GM18502 (cell line): ENCODE results near the gene CAPN5.

ENCODE experiments used
- ATAC-seq: cut with Tn5 transposase; IDR thresholded peaks from one replicate; pipeline ENCODE4 v1.9.1; 2021; ENCODE audit warnings: mild to moderate bottlenecking; ENCODE audit not compliant: unreplicated experiment, poor library complexity

The CAPN5 gene

DNA sequence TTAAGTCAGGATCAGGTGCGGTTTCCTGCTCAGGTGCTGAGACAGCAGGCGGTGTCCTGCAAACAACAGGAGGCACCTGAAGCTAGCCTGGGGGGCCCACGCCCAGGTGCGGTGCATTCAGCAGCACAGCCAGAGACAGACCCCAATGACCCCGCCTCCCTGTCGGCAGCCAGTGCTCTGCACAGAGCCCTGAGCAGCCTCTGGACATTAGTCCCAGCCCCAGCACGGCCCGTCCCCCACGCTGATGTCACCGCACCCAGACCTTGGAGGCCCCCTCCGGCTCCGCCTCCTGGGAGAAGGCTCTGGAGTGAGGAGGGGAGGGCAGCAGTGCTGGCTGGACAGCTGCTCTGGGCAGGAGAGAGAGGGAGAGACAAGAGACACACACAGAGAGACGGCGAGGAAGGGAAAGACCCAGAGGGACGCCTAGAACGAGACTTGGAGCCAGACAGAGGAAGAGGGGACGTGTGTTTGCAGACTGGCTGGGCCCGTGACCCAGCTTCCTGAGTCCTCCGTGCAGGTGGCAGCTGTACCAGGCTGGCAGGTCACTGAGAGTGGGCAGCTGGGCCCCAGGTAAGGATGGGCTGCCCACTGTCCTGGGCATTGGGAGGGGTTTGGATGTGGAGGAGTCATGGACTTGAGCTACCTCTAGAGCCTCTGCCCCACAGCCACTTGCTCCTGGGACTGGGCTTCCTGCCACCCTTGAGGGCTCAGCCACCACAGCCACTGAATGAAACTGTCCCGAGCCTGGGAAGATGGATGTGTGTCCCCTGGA, 61.3 kb downstream of the CAPN5 start, which contains the start of gene MYO7A:
TSS of gene MYO7A (plus strand) at position 327 of the 772 bp plus-strand sequence. CDS start 2,389 bp downstream, outside the sequence.
- ATAC-seq: no peak

GRCh38 chr11:77129069-77129841, 62.5 kb downstream of the CAPN5 start:
- no peak for ATAC-seq

DNA sequence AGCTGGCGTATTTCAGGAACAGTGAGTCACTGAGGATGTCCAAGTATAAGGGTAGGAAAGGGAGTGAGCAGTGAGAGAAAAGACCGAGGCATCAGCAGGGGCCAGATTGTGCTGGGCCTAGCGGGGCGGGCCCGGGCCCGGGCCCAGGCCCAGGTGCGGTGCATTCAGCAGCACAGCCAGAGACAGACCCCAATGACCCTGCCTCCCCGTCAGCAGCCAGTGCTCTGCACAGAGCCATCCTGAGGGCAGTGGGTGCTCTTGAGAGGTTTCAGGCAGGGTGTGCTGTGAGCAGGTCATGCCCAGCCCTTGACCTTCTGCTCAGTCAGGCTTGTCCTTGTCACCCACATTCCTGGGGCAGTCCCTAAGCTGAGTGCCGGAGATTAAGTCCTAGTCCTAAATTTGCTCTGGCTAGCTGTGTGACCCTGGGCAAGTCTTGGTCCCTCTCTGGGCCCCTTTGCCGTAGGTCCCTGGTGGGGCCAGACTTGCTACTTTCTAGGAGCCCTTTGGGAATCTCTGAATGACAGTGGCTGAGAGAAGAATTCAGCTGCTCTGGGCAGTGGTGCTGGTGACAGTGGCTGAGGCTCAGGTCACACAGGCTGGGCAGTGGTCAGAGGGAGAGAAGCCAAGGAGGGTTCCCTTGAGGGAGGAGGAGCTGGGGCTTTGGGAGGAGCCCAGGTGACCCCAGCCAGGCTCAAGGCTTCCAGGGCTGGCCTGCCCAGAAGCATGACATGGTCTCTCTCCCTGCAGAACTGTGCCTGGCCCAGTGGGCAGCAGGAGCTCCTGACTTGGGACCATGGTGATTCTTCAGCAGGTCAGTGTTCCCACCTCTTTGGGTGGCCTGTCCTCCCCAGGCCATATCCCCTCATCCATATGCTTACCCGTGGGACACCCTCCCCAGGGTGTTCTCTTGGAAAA, 63.3 kb downstream of the CAPN5 start:
- no peak for ATAC-seq

DNA sequence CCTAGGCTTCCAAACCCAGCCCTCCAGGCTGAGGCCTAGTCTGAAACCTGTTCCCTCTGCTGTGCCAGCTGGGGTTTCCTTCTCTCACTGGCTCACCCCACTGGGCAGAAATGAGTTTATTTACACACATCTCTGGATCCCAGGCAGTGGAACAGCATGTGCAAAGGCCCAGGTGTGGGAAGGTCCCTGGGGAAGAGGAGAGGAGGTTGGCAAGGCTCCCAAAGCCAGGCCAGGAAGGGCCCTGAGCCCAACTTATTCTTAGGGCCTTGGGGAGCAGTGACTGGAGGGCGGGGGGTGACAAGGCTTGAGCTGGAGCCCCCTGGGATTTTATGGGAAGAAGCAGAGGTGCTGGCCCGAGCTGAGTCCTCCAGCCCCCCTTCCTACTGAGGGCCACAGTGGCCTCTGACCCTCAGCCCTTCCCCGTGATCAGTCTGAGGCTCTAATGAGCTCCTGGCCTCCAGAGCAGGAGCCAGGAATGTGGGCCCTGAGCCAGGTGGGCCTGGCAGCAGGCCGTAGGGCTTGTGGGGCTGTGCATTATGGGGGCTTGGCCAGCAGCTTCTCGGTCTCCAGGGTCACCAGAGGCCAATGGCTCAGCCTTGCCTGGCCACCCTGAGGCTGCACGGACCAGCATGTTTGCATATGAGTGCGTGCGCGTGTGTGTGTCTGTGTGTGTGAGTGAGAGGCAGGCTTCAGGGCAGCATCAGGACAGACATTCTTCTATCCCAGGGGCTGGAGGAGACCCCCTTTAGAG, 64.2 kb downstream of the CAPN5 start:
- ATAC-seq: no peak

GRCh38 chr11:77131560-77131959, 64.8 kb downstream of the CAPN5 start:
- no peak for ATAC-seq

GRCh38 chr11:77135069-77135468, 68.3 kb downstream of the CAPN5 start:
- ATAC-seq: no peak

GRCh38 chr11:77136074-77136473, 69.3 kb downstream of the CAPN5 start:
- ATAC-seq: no peak

DNA sequence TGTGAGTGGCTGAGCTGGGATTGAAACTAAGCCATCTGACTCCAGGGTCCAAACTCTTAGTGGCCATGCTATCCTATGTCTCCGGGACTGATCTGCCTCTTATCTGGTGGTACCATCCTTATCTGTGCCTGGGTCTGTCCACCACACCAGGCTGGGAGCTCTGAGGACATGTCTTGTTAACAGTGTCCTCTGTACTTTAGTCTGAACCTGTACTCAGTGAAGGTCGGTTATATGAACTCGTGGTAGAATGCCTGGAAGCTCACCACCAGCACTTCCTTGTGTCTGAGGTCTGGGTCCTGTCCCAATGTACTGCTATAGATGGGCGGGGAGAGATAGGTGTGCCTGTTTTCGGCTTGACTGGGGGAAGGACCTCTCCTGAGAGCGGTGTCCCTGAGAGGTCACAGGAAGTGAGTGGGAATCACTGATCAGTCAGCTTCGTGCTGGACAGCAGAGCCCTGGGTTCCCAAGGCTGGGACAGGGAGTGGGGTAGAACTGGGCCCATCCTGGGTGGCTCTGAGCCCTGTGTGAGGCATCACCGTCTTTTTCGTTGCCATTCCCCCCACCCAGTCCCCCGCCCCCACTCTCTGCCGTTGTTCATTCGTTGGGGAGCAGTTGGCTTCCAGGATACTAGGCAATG, 70.1 kb downstream of the CAPN5 start:
- no peak for ATAC-seq

DNA sequence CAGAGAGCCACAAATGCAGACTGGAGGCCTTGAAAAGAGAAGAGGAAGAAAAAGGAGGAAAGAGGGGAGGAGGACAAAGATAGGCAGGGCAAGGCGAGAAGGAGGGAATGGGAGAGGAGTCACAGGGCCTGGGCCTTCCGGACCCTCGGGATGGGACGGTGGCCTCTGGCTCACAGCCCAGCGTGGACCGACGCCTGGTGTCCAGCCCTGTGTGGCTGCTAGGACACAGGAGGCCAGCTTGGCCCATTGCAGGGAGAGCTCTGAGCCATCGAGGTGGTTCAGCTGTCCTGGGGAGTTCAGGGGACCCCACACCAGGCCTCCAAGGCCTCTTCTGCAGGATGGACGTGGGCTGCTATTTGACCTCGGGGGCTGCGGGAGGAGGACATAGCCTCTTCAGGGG, 70.7 kb downstream of the CAPN5 start:
- no peak for ATAC-seq

GRCh38 chr11:77138106-77138649, 71.4 kb downstream of the CAPN5 start:
- no peak for ATAC-seq

GRCh38 chr11:77139201-77139600, 72.4 kb downstream of the CAPN5 start:
- no peak for ATAC-seq

- no peak for ATAC-seq
Observed at GRCh38 chr11:77140231-77140851, 73.6 kb downstream of the CAPN5 start.

DNA sequence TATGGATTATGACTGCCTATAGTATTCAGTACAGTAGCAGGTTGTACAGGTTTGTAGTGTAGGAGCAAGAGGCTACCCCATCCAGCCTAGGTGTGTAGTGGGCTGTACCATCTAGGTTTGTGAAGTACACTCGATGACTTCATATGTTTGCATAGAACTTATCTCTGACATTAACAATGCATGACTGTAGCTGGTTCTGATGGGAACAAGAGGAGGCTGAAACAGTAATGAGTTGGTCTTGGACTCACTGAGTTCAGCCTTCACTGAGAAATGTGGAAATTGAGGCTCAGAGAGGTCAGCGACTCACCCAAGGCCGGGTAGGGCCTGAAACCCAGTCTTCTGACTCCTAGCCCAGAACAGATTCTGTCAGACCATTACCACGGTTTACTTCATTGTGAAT, 74.3 kb downstream of the CAPN5 start:
- no peak for ATAC-seq

GRCh38 chr11:77141475-77141874, 74.7 kb downstream of the CAPN5 start:
- no peak for ATAC-seq

DNA sequence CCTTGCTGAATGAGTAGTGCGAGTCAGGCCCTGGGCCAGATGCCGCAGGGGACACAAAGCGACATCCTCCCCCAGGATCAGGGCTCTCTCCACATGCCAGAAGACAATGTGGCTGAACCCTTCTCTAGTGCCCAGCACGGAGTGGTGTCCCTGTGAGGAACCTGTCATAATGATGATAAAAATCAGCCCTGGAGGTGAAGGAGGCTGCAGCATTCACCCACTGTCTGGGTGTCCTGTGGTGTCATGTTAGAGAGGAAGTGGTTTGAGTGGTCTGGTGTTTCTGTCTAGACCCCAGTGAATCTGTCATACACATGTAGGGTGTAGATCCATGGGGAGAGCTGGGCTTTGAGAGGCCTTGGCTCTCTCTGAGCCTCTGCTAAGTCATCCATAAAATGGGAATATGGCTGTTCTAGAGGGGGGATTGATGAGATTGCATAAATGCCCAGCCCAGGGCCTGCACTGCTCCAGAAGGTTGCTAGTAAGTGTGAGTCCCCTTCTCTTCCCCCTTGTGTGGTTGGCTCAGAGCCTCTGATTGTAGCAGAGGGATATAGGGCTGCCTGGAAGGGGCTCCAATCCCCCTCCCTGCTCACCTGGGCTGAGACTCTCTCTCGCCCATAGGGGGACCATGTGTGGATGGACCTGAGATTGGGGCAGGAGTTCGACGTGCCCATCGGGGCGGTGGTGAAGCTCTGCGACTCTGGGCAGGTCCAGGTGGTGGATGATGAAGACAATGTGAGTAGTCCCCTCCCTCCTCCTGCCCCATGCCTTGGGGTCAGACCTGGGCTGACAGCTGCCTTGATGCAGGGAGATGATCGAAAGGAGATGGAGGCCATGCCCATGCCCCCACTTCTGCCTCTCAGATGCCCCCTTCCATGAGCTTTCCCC, 75.6 kb downstream of the CAPN5 start:
- no peak for ATAC-seq

GRCh38 chr11:77143405-77144020, 76.7 kb downstream of the CAPN5 start:
- ATAC-seq: no peak

DNA sequence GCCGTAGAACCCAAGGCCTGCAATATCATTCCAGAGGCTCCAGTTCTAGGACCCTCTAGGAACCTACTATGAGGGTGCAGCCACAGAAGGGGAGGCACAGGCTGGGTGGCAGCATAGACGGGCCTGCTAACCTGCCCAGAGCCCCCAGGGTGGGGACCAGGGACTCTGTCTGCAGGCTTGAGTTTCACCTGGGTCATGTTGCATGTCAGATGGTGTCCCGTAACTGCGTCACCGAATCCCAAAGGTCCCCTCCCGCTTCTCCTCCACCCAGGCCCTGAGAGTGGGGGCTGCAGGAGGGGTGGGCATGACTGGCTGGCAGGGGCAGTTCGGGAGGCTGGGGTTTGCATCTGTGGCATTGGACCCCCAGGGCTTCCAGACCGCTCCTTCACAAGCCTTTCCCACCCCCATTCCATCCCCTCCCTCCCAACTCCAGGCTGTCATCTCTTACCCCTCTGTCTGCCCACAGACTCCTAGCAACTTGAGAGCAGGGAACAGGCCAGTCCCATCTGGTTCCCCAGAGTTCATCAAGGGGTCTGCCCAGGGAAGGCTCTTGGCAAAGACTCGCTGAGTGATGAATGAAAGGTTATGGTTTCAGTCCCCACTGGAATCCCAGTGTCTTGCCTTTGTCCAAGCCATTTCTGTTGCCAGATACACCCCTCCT, 77.6 kb downstream of the CAPN5 start:
- no peak for ATAC-seq
